GM12878 (cell line): Measurements from ENCODE around the gene PYGB. TPM values are rescaled to one million over a fixed set of nuclear protein-coding genes. Genes with fewer than 3 reads are reported as not detected.

Experiments
- ATAC-seq: fragments of 200-7000 bp; cut with Tn5 transposase; 3 replicates; pipeline ENCODE4 v1.9.1; 2020; ENCODE audit warnings: mild to moderate bottlenecking, moderate library complexity
- BruUV-seq: library from RNA; stranded (reverse); fragments of 400-500 nt; replicated peaks from 2 replicates; lab custom pipeline; 2021; lab: Mats Ljungman, UMichigan
- CTCF ChIA-PET: fragments of 300-600 bp; sonication (Branson Sonifier 250); formaldehyde crosslinking; extraction: SDS; loops from one replicate; lab custom pipeline; 2021; ENCODE audit warnings: inconsistent platforms; lab: Yijun Ruan, JAX
- POLR2A ChIA-PET: fragments of 350-600 bp; formaldehyde crosslinking; extraction: SDS; loops from one replicate; lab custom pipeline; 2021; ENCODE audit warnings: inconsistent platforms; lab: Charles Lee
- RAD21 ChIA-PET: fragments of 300-600 bp; sonication (Branson Sonifier 250); formaldehyde crosslinking; loops from one replicate; lab custom pipeline; 2023; ENCODE audit warnings: antibody characterized with exemption; ENCODE audit not compliant: unreplicated experiment; lab: Charles Lee
- SMC1A ChIA-PET: fragments of 300-600 bp; sonication (Branson Sonifier 250); formaldehyde crosslinking; loops from one replicate; lab custom pipeline; 2023; ENCODE audit not compliant: unreplicated experiment, uncharacterized antibody; lab: Charles Lee
- DNase-seq: peaks from one replicate; pipeline ENCODE4 v3.0.0-alpha.2; 2011; ENCODE audit warnings: low read depth, low spot score
- FAIRE-seq: peaks from 3 replicates; lab custom pipeline; 2011; peaks lifted over from hg19 to GRCh38; lab: Jason Lieb, UNC
- H2AFZ ChIP-seq: 2 replicates; pipeline ENCODE4 v1.6.0; 2011; ENCODE audit warnings: low read depth, low read length, control low read depth; ENCODE audit not compliant: control insufficient read depth
- H3K27ac ChIP-seq: 2 replicates; pipeline ENCODE4 v1.5.1; 2011; ENCODE audit warnings: control low read depth; ENCODE audit not compliant: control insufficient read depth, insufficient read depth
- H3K27me3 ChIP-seq, 2 experiments: replicated peaks in 1 of 2; 2 replicates each; pipeline versions ENCODE4 v1.6.0 to v1.6.1; 2011; ENCODE audit warnings: low read length in 1 of 2; ENCODE audit not compliant: control insufficient read depth in 2 of 2, insufficient read depth in 2 of 2
- H3K36me3 ChIP-seq, 2 experiments: 2 replicates each; pipeline ENCODE4 v1.5.1; 2011; ENCODE audit warnings: low read length in 1 of 2; ENCODE audit not compliant: control insufficient read depth in 2 of 2, insufficient read depth in 2 of 2
- H3K4me1 ChIP-seq: 2 replicates; pipeline ENCODE4 v1.6.1; 2011; ENCODE audit warnings: mild to moderate bottlenecking, low read length, moderate library complexity, mixed read lengths; ENCODE audit not compliant: control insufficient read depth, insufficient read depth
- H3K4me2 ChIP-seq: 2 replicates; pipeline ENCODE4 v1.6.0; 2011; ENCODE audit warnings: control low read depth; ENCODE audit not compliant: control insufficient read depth, insufficient read depth
- H3K4me3 ChIP-seq: fragments of 200-600 bp; sonication (generic); 2 replicates; pipeline ENCODE4 v1.5.1; 2016
- H3K79me2 ChIP-seq: 2 replicates; pipeline ENCODE4 v1.6.0; 2011; ENCODE audit warnings: low read length; ENCODE audit not compliant: control insufficient read depth, insufficient read depth
- H3K9ac ChIP-seq: 2 replicates; pipeline ENCODE4 v1.8.0; 2011; ENCODE audit warnings: low read length, control low read depth, mixed read lengths; ENCODE audit not compliant: control insufficient read depth, insufficient read depth
- H3K9me3 ChIP-seq: replicated peaks from 3 replicates; pipeline ENCODE4 v1.5.1; 2011; ENCODE audit warnings: mild to moderate bottlenecking, low read length; ENCODE audit not compliant: control insufficient read depth, insufficient read depth
- H4K20me1 ChIP-seq: 2 replicates; pipeline ENCODE4 v1.6.0; 2011; ENCODE audit not compliant: control insufficient read depth, insufficient read depth
- CEBPB ChIP-seq, 2 experiments: fragments of 150-350 bp in 1 of 2; IDR thresholded peaks; 2 replicates each; pipeline ENCODE4 v1.6.1; 2012 to 2014; ENCODE audit warnings: low read depth in 2 of 2, low read length in 2 of 2, borderline replicate concordance in 1 of 2, inconsistent platforms in 1 of 2
- CTCF ChIP-seq, 3 experiments: IDR thresholded peaks in 2 of 3; conservative IDR thresholded peaks in 1 of 3; 2 replicates each; pipeline ENCODE4 v1.5.1; 2011; ENCODE audit warnings: low read depth in 3 of 3, low read length in 3 of 3, mild to moderate bottlenecking in 3 of 3, control low read depth in 2 of 3, moderate library complexity in 2 of 3, inconsistent platforms in 1 of 3, mixed read lengths in 1 of 3; ENCODE audit not compliant: control insufficient read depth in 2 of 3, insufficient read depth in 1 of 3; ENCODE audit errors: extremely low read depth in 1 of 3
- E4F1 ChIP-seq: fragments of 450-650 bp; IDR thresholded peaks from 2 replicates; pipeline ENCODE4 v1.6.1; 2018; ENCODE audit warnings: borderline replicate concordance, mild to moderate bottlenecking; ENCODE audit not compliant: partially characterized antibody
- MEF2A ChIP-seq: IDR thresholded peaks from 2 replicates; pipeline ENCODE4 v1.6.1; 2011; ENCODE audit warnings: low read depth, mild to moderate bottlenecking, low read length, moderate library complexity; ENCODE audit not compliant: insufficient read depth
- SMC3 ChIP-seq: IDR thresholded peaks from 2 replicates; pipeline ENCODE4 v1.6.1; 2011; ENCODE audit warnings: low read length, improper control_type of control experiment, borderline replicate concordance
- TCF12 ChIP-seq: IDR thresholded peaks from 2 replicates; pipeline ENCODE4 v1.6.1; 2011; ENCODE audit warnings: low read depth, mild to moderate bottlenecking, low read length
- TCF3 ChIP-seq: IDR thresholded peaks from 2 replicates; pipeline ENCODE4 v1.6.1; 2012; ENCODE audit warnings: low read depth, mild to moderate bottlenecking, low read length, borderline replicate concordance; ENCODE audit not compliant: insufficient read depth
- WGBS: methylation state at CpG from one replicate; pipeline ENCODE4 v1.1.6; 2016; ENCODE audit warnings: low lambda C conversion rate; ENCODE audit not compliant: insufficient replicate concordance, insufficient coverage; ENCODE audit errors: missing lambda C conversion rate; 5-methylcytosine and 5-hydroxymethylcytosine counted together
- in situ Hi-C: fragments of 300-500 bp; cut with MboI; formaldehyde crosslinking; loops from 9 replicates; pipeline ENCODE4 v1.14.3; 2018; ENCODE audit warnings: mixed read lengths
- intact Hi-C: fragments of 100-400 bp; cut with micrococcal nuclease; formaldehyde crosslinking; loops from one replicate; pipeline ENCODE4 v1.14.2; 2022; ENCODE audit not compliant: unreplicated experiment
- polyA plus RNA-seq, 11 experiments: library from polyadenylated mRNA; depleted of rRNA in 4 of 11; unstranded in 6 of 11; stranded (reverse) in 5 of 11; fragments of >200 nt; fragmentation: Nextera tagmentation in 4 of 11; fragmentation: Illumina TruSeq in 1 of 11; extraction: Ambion mirVana in 4 of 11; extraction: Trizol in 1 of 11; gene quantifications; 1 replicate in 1 of 11; 2 replicates in 10 of 11; pipeline versions ENCODE4 v1.2.1 to v1.2.3, GENCODE V29; 2011 to 2016; ENCODE audit warnings: inconsistent platforms in 2 of 11, missing spikeins in 2 of 11, low read depth in 1 of 11
- total RNA-seq, 4 experiments: library from RNA; depleted of rRNA in 3 of 4; stranded (reverse); fragments of >200 nt in 3 of 4; fragmentation: Illumina TruSeq in 1 of 4; extraction: Trizol in 1 of 4; gene quantifications; 2 replicates each; pipeline versions ENCODE4 v1.2.1 to v1.2.3, GENCODE V29; 2013 to 2021

PYGB gene
- total and polyA plus RNA-seq, 10 of the 15 experiments (the other 5 are each of a cell fraction or from before 2014, with no cell fraction given) = 0.34 to 33.5 (median 21.8) TPM

GRCh38 chr20:25220021-25220730 is 27.7 kb upstream of the PYGB start:
- no TSS peak for BruUV-seq
- H3K27ac ChIP-seq = no peak overlapping the region
- no peaks in the 10 kb centered on the region for H3K27me3 ChIP-seq
- ATAC-seq (peak; percentile 69), DNase-seq (no peak), FAIRE-seq (no peak)
- ChIA-PET CTCF (interaction anchor here (0.8 to 1.2 kb wide), 3 partner anchors 10 to 1478 kb away, joined by 3 read pairs; no protein-coding TSS in a partner anchor), RAD21 (no interaction called here), POLR2A (no interaction called here), SMC1A (no interaction called here)
- no peak overlapping the region for H3K4me3 ChIP-seq
- no peaks in the 10 kb centered on the region for H3K79me2 ChIP-seq
- no peak overlapping the region for H3K9ac ChIP-seq
- TF ChIP-seq SMC3 (peak; percentile 28; the same call in 1 of the 2 replicates), CEBPB (IDR thresholded peaks at IDR 0.05; ENCODE audit: borderline replicate concordance in 1 of 2, low read depth in 2 of 2, low read length in 2 of 2) (peak in 1 of 2 experiments; percentile 18; a peak in 1 of 4 replicates), TCF3 (0 out of 2 replicates have a peak, but pooled peaks have one; percentile 34), MEF2A (no peak), CTCF (IDR thresholded peaks at IDR 0.05 in 2 of 3, conservative IDR thresholded peaks at IDR 0.05 in 1 of 3; ENCODE audit: control insufficient read depth in 2 of 3, extremely low read depth in 1 of 3, insufficient read depth in 1 of 3, low read depth in 3 of 3, low read length in 3 of 3) (peak; percentile 17 to 31 (median 31); a peak in 4 of 6 replicates), E4F1 (no peak), TCF12 (peak; percentile 62; the same call in 1 of the 2 replicates)
- intact Hi-C loops = no loop called here
- H3K4me2 ChIP-seq = no peak overlapping the region
- 84% methylated on average over 16 of the region's 16 CpGs for WGBS
- no peaks in the 10 kb centered on the region for H3K9me3 ChIP-seq
- H2AFZ ChIP-seq = no peak overlapping the region
- peaks cover 3 to 6% of the 10 kb centered on the region in 2 experiments; a peak in 3 of 4 replicates for H3K36me3 ChIP-seq
- no peaks in the 10 kb centered on the region for H4K20me1 ChIP-seq
- in situ Hi-C loops = no loop called here
- H3K4me1 ChIP-seq = no peaks in the 10 kb centered on the region
